NCI-H2196 (cell line): ENCODE measurements around the gene NCOA7.

ENCODE experiments used
- DNase-seq: peaks from one replicate; lab custom pipeline; 2025; ENCODE audit not compliant: unreplicated experiment; lab: John Stamatoyannopoulos, UW

NCOA7 gene

GRCh38 chr6:125812394-125813292 is 21.9 kb downstream of the NCOA7 start:
- DNase-seq = peak; percentile 38

GRCh38 chr6:125814481-125814880 is 23.7 kb downstream of the NCOA7 start:
- no peak for DNase-seq

- no peak for DNase-seq
Measured at GRCh38 chr6:125815080-125815910, 24.5 kb downstream of the NCOA7 start.

DNA sequence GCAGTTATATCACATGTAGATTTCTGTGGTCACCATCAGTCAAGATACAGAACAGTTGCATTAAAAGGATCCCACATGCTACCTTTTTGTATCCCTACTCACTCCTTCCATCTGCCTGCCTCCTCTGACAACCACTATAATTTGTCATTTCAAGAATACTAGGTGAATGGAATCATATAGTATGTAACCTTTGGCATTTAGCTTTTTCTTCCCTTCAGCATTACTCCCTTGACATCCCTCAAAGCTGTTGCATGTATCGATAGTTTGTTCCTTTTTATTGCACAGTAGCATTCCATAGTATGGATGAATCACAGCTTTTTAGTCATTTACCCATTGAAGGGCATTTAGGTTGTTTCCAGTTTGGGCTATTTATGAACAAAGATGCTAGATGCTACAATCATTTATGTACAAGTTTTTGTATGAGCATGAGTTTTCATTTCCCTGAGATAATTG is 26.1 kb downstream of the NCOA7 start:
- no peak for DNase-seq

DNA sequence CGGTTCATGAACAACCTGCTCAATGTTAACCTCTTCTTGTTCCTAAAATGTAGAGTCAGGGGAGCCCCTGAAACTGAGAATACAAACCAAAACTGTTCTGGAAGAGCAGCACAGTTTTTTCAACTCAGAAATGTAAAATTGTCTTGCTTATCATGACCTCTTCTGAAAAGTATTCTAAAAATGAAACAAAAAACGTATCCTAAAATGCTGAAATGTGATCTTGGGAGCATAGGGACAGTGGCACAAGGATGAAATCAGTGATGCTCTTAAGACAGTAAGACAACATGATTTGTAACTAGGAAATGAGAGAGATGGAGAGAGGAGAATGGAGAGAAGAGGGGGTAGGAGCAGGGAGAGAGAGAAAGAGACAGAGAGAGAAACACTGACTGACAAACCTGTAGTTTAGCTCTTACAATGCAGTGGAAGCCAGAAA is 27.5 kb downstream of the NCOA7 start:
- no peak for DNase-seq

GRCh38 chr6:125818772-125819260 is 28.1 kb downstream of the NCOA7 start:
- DNase-seq = no peak

DNA sequence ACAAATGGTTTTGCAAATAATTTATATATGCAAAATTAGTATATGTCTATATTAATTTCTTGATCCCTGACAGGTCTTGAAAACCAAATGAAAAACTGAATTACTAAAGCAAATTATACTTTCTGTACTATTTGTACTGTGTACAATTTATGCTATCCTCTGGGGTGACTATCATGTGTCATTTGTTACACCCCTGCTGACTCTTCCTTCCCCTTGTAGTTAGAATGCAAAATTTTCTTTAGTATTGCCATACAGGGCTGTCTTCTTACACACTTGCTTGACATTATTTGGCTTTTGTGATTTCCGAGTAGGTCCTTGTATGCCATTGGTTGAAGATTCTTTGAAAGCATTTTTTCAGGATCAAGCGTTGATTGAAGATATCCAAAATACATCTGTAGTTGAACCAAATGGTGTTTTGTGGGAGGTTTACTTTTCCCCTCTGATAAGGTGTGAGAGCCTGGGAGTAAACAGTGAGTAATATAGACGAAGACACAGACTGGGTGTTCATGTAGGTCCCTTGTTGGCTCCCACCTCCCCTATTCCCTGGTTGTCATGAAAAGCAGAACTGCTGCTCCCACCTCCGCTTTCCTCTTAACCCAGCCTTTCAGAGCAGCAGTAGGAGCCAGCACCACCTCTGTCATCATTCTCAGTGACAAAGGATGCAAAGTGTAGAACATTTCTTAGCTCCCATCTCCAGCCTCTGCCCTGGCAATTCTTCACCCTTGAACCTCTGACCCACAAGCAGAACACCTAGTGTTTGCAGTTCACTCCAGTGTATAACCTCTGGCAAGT is 29.0 kb downstream of the NCOA7 start:
- DNase-seq = no peak

- peak; percentile 40 for DNase-seq
Measured at GRCh38 chr6:125821825-125822281, 31.1 kb downstream of the NCOA7 start.

GRCh38 chr6:125823180-125823579 is 32.4 kb downstream of the NCOA7 start:
- no peak for DNase-seq

DNA sequence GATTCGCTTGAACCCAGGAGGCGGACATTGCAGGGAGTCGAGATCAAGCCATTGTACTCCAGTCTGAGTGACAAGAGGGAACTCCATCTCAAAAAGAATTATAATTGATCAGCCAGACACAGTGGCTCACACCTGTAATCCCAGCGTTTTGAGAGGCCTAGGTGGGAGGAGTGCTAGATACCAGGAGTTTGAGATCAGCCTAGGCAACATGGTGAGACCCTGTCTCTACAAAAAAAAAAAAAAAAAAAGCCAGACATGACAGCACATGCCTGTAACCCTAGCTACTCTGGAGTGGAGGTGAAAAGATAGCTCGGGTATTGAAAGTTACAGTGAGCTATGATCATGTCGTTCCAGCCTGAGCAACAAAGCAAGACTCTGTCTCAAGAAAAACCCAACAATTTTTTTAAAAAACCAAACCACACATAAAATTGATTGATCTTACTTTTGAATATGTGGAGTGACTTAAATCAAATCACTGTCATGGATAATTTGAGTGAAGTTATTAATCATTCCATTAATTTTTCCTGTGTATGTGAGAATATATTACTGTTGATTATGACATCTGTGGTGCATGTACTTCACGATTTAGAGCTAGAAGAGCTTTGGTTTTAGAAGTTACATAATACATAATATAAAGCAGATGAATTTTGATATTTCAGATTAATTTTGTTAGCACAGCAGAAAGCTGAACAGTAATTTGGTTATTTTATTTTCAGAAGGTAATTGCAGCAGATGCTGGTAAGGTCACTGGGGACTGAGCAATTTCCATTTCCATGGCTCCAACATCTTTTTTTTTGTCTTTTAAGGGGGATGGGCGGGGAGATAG is 34.4 kb downstream of the NCOA7 start:
- no peak for DNase-seq

DNA sequence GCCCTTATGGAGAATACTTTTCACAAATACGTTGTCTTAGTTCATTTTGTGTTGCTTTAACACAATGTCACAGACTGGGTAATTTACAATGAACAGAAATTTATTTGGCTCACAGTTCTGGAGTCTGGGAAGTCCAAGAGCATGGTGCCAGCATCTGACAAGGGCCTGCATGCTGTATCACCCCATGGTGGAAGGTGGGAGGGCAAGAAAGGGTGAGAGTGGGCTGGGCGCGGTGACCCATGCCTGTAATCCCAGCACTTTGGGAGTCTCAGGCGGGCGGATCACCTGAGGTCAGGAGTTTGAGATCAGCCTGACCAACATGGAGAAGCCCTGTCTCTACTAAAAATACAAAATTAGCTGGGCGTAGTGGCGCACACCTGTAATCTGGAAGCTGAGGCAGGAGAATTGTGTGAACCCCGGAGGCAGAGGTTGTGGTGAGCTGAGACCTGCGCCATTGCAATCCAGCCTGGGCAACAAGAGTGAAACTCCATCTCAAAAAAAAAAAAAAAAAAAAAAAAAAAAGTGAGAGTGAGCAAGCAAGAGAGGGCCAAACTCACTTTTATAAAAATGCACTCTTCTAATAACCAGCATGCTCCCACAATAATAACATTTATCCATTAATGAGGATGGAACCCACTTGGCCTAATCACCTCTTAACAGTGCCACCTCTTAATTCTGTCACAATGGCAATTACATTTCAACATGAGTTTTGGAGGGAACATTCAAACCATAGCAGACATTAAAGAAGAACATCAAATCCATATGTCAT is 36.1 kb downstream of the NCOA7 start:
- no peak for DNase-seq

GRCh38 chr6:125827788-125828320 is 37.1 kb downstream of the NCOA7 start:
- DNase-seq = no peak

DNA sequence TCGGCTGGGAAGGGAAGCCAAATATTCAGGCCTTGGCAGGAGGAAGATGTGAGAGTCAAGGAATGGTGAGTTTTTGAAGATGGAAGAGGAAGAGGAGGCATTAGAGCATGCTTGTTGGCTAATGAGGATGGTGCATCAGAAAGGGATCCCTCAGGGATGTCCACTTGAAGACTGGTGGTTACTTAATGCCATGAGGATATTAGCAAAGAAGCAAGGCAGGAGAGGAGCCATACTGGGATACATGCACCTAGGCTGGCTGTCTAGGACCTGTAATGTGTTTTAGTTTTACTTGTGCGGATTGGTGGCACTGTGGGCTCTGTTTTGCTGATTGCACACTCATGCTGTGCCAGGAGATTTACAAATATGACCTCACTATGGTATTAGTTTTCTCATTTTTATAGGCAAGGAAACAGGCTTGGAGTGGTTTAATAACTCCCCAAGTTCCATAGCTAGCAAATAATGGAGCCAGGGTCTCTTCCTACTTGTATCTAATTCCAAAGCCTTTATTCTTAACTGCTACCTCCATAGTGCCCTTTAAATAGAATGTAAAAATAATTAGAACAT is 37.8 kb downstream of the NCOA7 start:
- no peak for DNase-seq

- no peak for DNase-seq
Measured at GRCh38 chr6:125829433-125829832, 38.7 kb downstream of the NCOA7 start.

- no peak for DNase-seq
Measured at GRCh38 chr6:125831659-125832058, 40.9 kb downstream of the NCOA7 start.

DNA sequence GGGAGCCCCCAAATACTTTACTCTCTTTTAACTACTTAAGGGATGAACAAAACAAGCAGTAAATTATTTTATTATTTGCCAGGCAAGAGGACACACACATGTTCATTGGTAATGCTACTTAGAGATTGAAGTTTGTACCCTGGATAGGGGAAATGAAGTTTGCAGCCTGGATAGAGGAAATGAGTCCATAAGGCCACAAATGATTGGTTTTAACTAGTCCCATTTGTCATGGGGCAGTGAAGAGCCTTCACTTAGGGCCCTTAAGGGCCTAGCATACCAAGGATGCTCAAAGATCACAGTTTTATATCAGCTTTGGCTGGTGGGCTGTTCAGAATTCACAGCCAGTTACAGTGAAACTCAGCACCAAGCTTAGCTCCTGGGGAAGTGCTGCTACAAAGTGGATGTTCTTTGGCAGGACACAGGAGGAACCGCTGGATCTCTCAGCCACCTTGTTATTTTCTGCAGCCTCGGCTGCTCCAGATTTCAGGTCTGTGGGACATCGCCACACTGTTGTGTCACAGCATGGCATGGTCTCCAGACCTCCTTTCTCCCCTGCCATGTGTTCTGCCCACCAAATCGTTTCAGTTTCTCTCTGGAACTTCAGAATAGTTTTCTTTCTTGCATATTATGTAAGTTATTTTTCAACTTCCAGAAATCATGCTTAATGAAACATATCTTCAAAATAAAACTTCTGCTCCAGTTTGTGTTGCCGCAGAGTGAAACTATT is 41.8 kb downstream of the NCOA7 start:
- DNase-seq = no peak

- DNase-seq = no peak
Measured at GRCh38 chr6:125834348-125834747, 43.6 kb downstream of the NCOA7 start.

- DNase-seq = no peak
Measured at GRCh38 chr6:125835221-125835744, 44.5 kb downstream of the NCOA7 start.
